ENCODE results near the gene PPEF1.

DNA sequence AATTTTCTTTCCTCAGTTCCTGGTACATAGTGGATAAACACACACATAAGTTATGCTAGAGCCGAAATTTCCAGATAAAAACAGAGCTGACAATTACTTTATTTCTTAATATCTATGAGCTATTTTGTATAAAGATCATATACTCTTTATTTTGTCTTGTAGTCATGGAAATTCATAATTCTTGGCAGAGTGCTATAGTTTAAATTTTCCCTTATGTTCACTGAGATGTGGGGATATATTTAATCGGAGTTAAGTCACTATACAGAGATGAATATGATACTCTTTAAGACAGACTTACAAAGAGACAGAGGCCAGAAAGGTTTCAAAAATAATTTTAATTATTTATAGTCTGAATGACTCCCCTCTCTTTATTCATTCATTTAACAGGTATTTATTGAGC is 89.7 kb downstream of the PPEF1 start:
- TF ChIP-seq EZH2 (IDR thresholded peaks at IDR 0.05; ENCODE audit: low read length, unreplicated experiment) = no peak
- no peak for TF ChIP-seq CTCF (conservative IDR thresholded peaks at IDR 0.05; ENCODE audit: low read depth, low read length)
- TF ChIP-seq EZH2phosphoT487 (IDR thresholded peaks at IDR 0.05; ENCODE audit: borderline replicate concordance, low read length) = no peak

Data from PC-3 (cell line).